Activated CD4-positive, alpha-beta T cell treated with anti-CD3 and anti-CD28 coated beads, Interleukin-2, amount 10 ng/mL, durations not matched to agents 7 days and 5 days (primary cell): ENCODE measurements around the gene ST3GAL4. TPM values are rescaled to one million over a fixed set of nuclear protein-coding genes. Genes with fewer than 3 reads are reported as not detected.
"Not testable (repeated sequence)": the region's sequence is repeated elsewhere in the genome, so short reads cannot be mapped to it uniquely, and the experiment has no call there.

ENCODE experiments used
- CTCF ChIA-PET: fragments of 350-600 bp; sonication (Branson Sonifier 250); formaldehyde crosslinking; loops from one replicate; lab custom pipeline; 2021; ENCODE audit warnings: antibody characterized with exemption; lab: Charles Lee
- POLR2A ChIA-PET: fragments of 350-600 bp; sonication (Branson Sonifier 250); formaldehyde crosslinking; loops from one replicate; lab custom pipeline; 2021; ENCODE audit warnings: antibody characterized with exemption; lab: Charles Lee
- DNase-seq: peaks from one replicate; pipeline ENCODE4 v3.0.0-alpha.2; 2020
- H3K27ac Mint-ChIP-seq: one replicate; pipeline ENCODE4 v1.8.0; 2021; ENCODE audit warnings: mild to moderate bottlenecking, moderate library complexity, mixed read lengths
- H3K27me3 Mint-ChIP-seq: one replicate; pipeline ENCODE4 v1.8.0; 2021; ENCODE audit warnings: mixed read lengths
- H3K36me3 Mint-ChIP-seq: one replicate; pipeline ENCODE4 v1.8.0; 2021; ENCODE audit warnings: low read depth, mixed read lengths
- H3K4me1 Mint-ChIP-seq: one replicate; pipeline ENCODE4 v1.8.0; 2021; ENCODE audit warnings: mixed read lengths
- H3K4me3 Mint-ChIP-seq: one replicate; pipeline ENCODE4 v1.8.0; 2021; ENCODE audit warnings: mild to moderate bottlenecking, moderate library complexity, mixed read lengths
- H3K9me3 Mint-ChIP-seq: one replicate; pipeline ENCODE4 v1.8.0; 2021; ENCODE audit warnings: mixed read lengths
- total RNA-seq, 2 experiments: library from RNA; stranded (reverse); gene quantifications; one replicate each; pipeline ENCODE4 v1.2.3, GENCODE V29; 2021

ST3GAL4 gene
- total RNA-seq, 2 experiments from 2014 or later, result 7.5 to 7.6 TPM

GRCh38 chr11:126374562-126375300 is 19.2 kb downstream of the ST3GAL4 start:
- H3K27ac Mint-ChIP-seq, result not testable (repeated sequence)

GRCh38 chr11:126375726-126376125 is 20.2 kb downstream of the ST3GAL4 start:
- DNase-seq, result no peak
- Mint-ChIP-seq H3K36me3 (no peaks in the 10 kb centered on the region), H3K4me1 (no peaks in the 10 kb centered on the region), H3K4me3 (no peak overlapping the region), H3K27ac (no peak overlapping the region), H3K9me3 (no peaks in the 10 kb centered on the region), H3K27me3 (no peaks in the 10 kb centered on the region)
- ChIA-PET CTCF (no interaction called here), POLR2A (no interaction called here)

More at GRCh38 chr11:126374562-126375300, 19.2 kb downstream of the ST3GAL4 start:
- H3K36me3 Mint-ChIP-seq, H3K4me1 Mint-ChIP-seq, H3K27me3 Mint-ChIP-seq, H3K4me3 Mint-ChIP-seq, POLR2A ChIA-PET, DNase-seq, H3K9me3 Mint-ChIP-seq: not testable (repeated sequence)
- CTCF ChIA-PET, result interaction anchor here (0.7 kb wide), 1 partner anchor 605 kb away, joined by 3 read pairs; no protein-coding TSS in a partner anchor

DNA sequence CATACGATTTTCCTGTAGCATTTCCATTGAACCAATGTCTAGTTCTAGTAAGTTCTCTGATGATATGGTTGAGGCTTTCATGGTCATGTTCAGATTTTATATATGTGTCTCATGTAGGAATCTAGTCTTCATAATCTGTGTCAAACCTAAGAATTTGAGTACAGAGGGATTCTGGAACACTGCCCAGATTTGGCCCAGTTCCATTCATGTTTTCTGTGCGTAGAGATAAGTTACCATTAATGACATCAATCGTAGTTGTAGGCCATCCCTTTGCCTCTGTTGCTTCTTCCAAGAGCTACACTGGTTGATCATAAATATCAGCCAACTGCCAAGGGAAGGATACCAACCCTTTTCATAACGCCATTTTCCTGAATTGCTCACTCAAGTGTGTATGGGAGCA is 23.3 kb downstream of the ST3GAL4 start:
- CTCF ChIA-PET, result interaction anchor here (1.4 kb wide), 1 partner anchor 8 kb away, joined by 3 read pairs; no protein-coding TSS in a partner anchor
- no peak overlapping the region for H3K4me3 Mint-ChIP-seq
- no peaks in the 10 kb centered on the region for H3K27me3 Mint-ChIP-seq
- no peaks in the 10 kb centered on the region for H3K9me3 Mint-ChIP-seq
- POLR2A ChIA-PET, result no interaction called here
- H3K36me3 Mint-ChIP-seq, result no peaks in the 10 kb centered on the region
- H3K4me1 Mint-ChIP-seq, result no peaks in the 10 kb centered on the region
- no peak for DNase-seq
- H3K27ac Mint-ChIP-seq, result no peak overlapping the region

DNA sequence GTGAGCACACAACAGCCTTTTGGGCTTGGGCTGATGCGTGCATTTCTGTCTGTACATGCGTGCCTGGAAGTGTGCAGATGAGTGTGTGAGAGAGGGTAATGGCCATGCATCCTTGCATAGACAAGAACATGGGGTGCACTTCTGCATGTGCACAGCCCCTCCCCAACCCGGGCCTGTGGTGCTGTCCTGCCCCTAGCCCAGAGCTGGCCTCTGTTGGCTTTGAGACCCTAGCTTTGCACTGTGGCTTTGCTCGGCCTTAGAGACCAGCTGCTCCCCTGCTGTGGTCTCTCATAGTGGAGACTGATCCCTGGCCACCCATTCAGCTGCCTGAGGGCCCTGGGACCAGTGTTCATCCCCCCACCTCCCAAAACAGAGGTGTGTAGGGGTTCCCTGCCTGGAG is 25.4 kb downstream of the ST3GAL4 start:
- H3K4me3 Mint-ChIP-seq, result no peak overlapping the region
- no peak overlapping the region for H3K27ac Mint-ChIP-seq
- no peaks in the 10 kb centered on the region for H3K9me3 Mint-ChIP-seq
- CTCF ChIA-PET, result interaction anchor here (0.8 kb wide), 1 partner anchor 67 kb away, joined by 3 read pairs; no protein-coding TSS in a partner anchor
- no peak for DNase-seq
- H3K27me3 Mint-ChIP-seq, result no peaks in the 10 kb centered on the region
- no peaks in the 10 kb centered on the region for H3K36me3 Mint-ChIP-seq
- H3K4me1 Mint-ChIP-seq, result no peaks in the 10 kb centered on the region
- POLR2A ChIA-PET, result no interaction called here

GRCh38 chr11:126381960-126382359 is 26.5 kb downstream of the ST3GAL4 start:
- CTCF ChIA-PET, DNase-seq, POLR2A ChIA-PET, H3K4me3 Mint-ChIP-seq, H3K4me1 Mint-ChIP-seq, H3K9me3 Mint-ChIP-seq, H3K27me3 Mint-ChIP-seq, H3K27ac Mint-ChIP-seq, H3K36me3 Mint-ChIP-seq: not testable (repeated sequence)

DNA sequence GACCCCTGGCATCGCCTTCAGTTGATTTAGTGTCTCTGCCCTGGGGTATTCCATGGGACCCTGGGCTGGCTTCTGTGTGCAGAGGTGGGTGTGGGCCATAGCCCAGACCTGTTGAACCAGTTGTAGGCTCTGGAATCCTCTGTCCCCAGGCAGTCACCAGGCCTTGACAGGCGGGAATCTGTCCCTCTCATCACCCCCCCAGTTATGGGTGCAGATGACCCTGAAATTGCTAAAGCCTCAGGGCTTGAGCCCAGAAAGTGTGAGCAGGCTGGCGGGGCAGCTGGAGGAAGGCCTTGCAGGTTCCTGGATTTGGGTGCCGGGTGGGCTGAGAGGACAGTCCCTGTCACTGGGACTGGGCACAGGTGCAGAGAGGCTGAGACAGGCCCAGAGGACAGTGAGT is 27.2 kb downstream of the ST3GAL4 start:
- H3K27me3 Mint-ChIP-seq, H3K4me3 Mint-ChIP-seq, H3K27ac Mint-ChIP-seq, POLR2A ChIA-PET, H3K4me1 Mint-ChIP-seq, DNase-seq, H3K36me3 Mint-ChIP-seq, CTCF ChIA-PET, H3K9me3 Mint-ChIP-seq: not testable (repeated sequence)

DNA sequence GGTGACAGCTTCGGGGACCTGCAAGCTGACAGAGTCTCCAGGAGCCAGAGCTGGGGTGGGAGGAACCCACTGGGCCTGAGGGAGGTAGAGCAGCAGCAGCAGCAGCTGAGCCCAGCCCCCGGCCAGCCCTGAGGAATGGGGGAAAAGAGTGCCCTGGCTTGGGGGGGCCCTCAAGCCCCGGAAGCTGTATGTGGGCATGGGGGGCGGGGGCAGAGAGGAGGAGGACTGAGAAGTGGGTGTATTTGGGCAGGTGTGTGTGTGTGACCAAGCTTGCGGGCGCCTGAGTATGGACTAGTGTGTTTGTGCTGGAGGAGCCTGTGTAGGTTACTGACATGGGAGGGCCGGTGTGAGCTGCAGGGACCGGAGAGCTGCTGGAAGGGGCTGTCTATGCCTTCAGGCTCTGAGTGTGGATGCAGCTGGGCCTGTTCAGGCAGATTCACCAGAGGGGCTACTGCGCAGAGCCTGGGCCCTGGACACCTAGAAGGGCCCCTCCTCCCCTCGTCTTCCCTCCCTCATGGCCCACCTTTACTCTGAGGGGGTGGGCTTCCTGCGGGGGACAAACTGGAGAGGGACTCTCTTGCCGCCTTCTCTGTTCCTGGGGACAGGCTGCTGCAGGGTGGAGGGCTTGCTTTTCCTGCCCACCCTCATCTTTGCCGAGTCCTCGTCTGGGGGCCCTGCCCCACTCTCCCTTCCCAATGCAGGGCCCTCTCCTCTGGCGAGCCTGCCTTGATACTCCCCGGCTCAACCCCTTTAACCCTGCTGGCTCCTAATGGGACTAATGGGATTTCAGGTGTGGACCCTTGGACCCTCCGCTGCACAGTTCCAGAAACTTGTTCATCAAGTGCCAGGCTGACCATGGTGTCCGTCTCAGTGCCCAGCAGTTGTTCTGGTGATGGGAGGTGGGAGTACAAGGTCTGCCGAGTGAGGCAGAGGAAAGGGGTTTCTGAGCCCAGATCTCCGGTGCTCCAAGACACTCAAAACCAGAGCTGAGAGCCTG is 28.2 kb downstream of the ST3GAL4 start:
- H3K4me3 Mint-ChIP-seq, result no peak overlapping the region
- H3K4me1 Mint-ChIP-seq, result peaks cover 5% of the 10 kb centered on the region
- H3K27ac Mint-ChIP-seq, result no peak overlapping the region
- H3K36me3 Mint-ChIP-seq, result no peaks in the 10 kb centered on the region
- DNase-seq, result no peak
- H3K9me3 Mint-ChIP-seq, result no peaks in the 10 kb centered on the region
- no peaks in the 10 kb centered on the region for H3K27me3 Mint-ChIP-seq
- CTCF ChIA-PET, result no interaction called here
- POLR2A ChIA-PET, result no interaction called here

DNA sequence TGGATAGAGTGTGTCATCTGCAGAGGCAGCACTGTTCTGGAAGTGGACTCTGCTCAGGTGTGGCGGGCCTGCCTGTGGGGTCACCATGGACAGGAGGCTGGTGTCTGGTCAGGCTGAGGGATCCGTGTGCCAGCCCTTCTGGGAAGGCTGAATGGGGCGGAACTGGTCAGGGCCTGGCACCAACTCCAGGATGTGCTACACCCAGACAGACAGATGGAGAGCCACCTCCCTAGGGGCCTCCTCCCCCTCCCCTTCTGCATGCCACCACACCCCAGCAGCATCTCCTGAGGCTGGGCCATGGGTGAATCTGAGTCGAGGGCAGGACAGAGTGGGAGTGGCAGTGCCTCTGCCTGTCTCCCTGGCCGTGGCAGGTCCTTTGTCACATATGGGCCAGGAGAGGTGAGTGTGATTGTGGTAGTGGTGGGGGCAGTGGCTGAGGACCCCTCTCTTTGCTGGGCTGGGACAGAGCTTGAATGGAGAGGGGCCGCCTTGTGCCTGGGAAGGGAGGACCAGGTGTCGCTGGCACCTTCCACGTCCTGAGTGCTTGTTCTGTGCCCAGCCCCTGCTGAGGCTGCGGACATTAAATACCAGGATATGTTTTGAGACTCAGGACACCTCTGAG is 29.1 kb downstream of the ST3GAL4 start:
- Mint-ChIP-seq H3K27ac (no peak overlapping the region), H3K9me3 (no peaks in the 10 kb centered on the region), H3K27me3 (no peaks in the 10 kb centered on the region), H3K4me1 (peaks cover 5% of the 10 kb centered on the region), H3K36me3 (no peaks in the 10 kb centered on the region), H3K4me3 (no peak overlapping the region)
- no peak for DNase-seq
- ChIA-PET POLR2A (no interaction called here), CTCF (no interaction called here)

- Mint-ChIP-seq H3K27me3 (no peaks in the 10 kb centered on the region), H3K36me3 (no peaks in the 10 kb centered on the region), H3K4me1 (peaks cover 5% of the 10 kb centered on the region), H3K4me3 (no peak overlapping the region), H3K9me3 (no peaks in the 10 kb centered on the region), H3K27ac (no peak overlapping the region)
- ChIA-PET POLR2A (no interaction called here), CTCF (no interaction called here)
- DNase-seq, result no peak
These were observed 30.7 kb downstream of the ST3GAL4 start for GRCh38 chr11:126385991-126386728.

- not testable (repeated sequence) for H3K9me3 Mint-ChIP-seq, H3K27ac Mint-ChIP-seq
These were observed 31.2 kb downstream of the ST3GAL4 start for GRCh38 chr11:126386729-126387071.

GRCh38 chr11:126387857-126388256 is 32.4 kb downstream of the ST3GAL4 start:
- POLR2A ChIA-PET, result no interaction called here

More at GRCh38 chr11:126386729-126387071, 31.2 kb downstream of the ST3GAL4 start:
- POLR2A ChIA-PET, H3K36me3 Mint-ChIP-seq, H3K4me3 Mint-ChIP-seq, CTCF ChIA-PET, H3K27me3 Mint-ChIP-seq, DNase-seq, H3K4me1 Mint-ChIP-seq: not testable (repeated sequence)

GRCh38 chr11:126390272-126390867 is 34.9 kb downstream of the ST3GAL4 start:
- Mint-ChIP-seq H3K4me3 (no peak overlapping the region), H3K4me1 (peaks cover 10% of the 10 kb centered on the region), H3K27ac (no peak overlapping the region), H3K9me3 (no peaks in the 10 kb centered on the region), H3K36me3 (no peaks in the 10 kb centered on the region), H3K27me3 (no peaks in the 10 kb centered on the region)
- CTCF ChIA-PET, result no interaction called here
- POLR2A ChIA-PET, result no interaction called here
- DNase-seq, result no peak

More at GRCh38 chr11:126387857-126388256, 32.4 kb downstream of the ST3GAL4 start:
- H3K4me1 Mint-ChIP-seq, result peaks cover 8% of the 10 kb centered on the region
- H3K27me3 Mint-ChIP-seq, result no peaks in the 10 kb centered on the region
- no peaks in the 10 kb centered on the region for H3K9me3 Mint-ChIP-seq
- H3K27ac Mint-ChIP-seq, result no peak overlapping the region
- H3K4me3 Mint-ChIP-seq, result no peak overlapping the region
- no peaks in the 10 kb centered on the region for H3K36me3 Mint-ChIP-seq
- CTCF ChIA-PET, result no interaction called here
- DNase-seq, result no peak
